ENCODE results near the gene C1QTNF8.

Gene C1QTNF8

GRCh38 chr16:1107731-1108130 lies 11.7 kb upstream of the C1QTNF8 start:
- DNase-seq, result no peak

- DNase-seq, result no peak
Observed at GRCh38 chr16:1107141-1107540, 11.1 kb upstream of the C1QTNF8 start.

- DNase-seq, result no peak
Observed at GRCh38 chr16:1106659-1107058, 10.6 kb upstream of the C1QTNF8 start.

GRCh38 chr16:1105888-1106620 lies 10.0 kb upstream of the C1QTNF8 start:
- peak; percentile 9 for DNase-seq

- no peak for DNase-seq
Observed at GRCh38 chr16:1103636-1103980, 7.6 kb upstream of the C1QTNF8 start.

- DNase-seq, result peak; percentile 2
Observed at GRCh38 chr16:1102921-1103635, 7.0 kb upstream of the C1QTNF8 start.

- no peak for DNase-seq
Observed at GRCh38 chr16:1102333-1102700, 6.3 kb upstream of the C1QTNF8 start.

- no peak for DNase-seq
Observed at GRCh38 chr16:1101573-1102332, 5.7 kb upstream of the C1QTNF8 start.

- no peak for DNase-seq
Observed at GRCh38 chr16:1101133-1101532, 5.1 kb upstream of the C1QTNF8 start.

GRCh38 chr16:1100084-1100800 lies 4.2 kb upstream of the C1QTNF8 start:
- no peak for DNase-seq

GRCh38 chr16:1099189-1100083 lies 3.4 kb upstream of the C1QTNF8 start:
- DNase-seq, result no peak

GRCh38 chr16:1098266-1098991 lies 2.4 kb upstream of the C1QTNF8 start:
- DNase-seq, result no peak

- no peak for DNase-seq
Observed at GRCh38 chr16:1097800-1098199, 1.8 kb upstream of the C1QTNF8 start.

GRCh38 chr16:1097156-1097555 lies 1.1 kb upstream of the C1QTNF8 start:
- no peak for DNase-seq

- no peak for DNase-seq
Observed at GRCh38 chr16:1095450-1096168, 435 bp downstream of the C1QTNF8 start.

- no peak for DNase-seq
Observed at GRCh38 chr16:1094601-1095449, 1.2 kb downstream of the C1QTNF8 start.

- no peak for DNase-seq
Observed at GRCh38 chr16:1094124-1094479, 1.9 kb downstream of the C1QTNF8 start.

- DNase-seq, result peak; percentile 14
Observed at GRCh38 chr16:1093284-1094123, 2.5 kb downstream of the C1QTNF8 start.

All from GDM1 (cell line).